Peyer's patch (tissue), 4 donors: ENCODE results near the gene ABL1. TPM values are rescaled to one million over a fixed set of nuclear protein-coding genes. Genes with fewer than 3 reads are reported as not detected.

Experiments
- DNase-seq, 3 donors: peaks; one replicate each; pipeline ENCODE4 v3.0.0-alpha.2; 2017 to 2019
- H3K27ac ChIP-seq, 4 donors: fragments of 200-600 bp; sonication (generic); one replicate each; pipeline ENCODE4 v1.5.1; 2016 to 2019
- H3K27me3 ChIP-seq, 2 donors: fragments of 200-600 bp; sonication (generic); one replicate each; pipeline ENCODE4 v1.5.1; 2019
- H3K36me3 ChIP-seq, 3 donors: fragments of 200-600 bp; sonication (generic); one replicate each; pipeline ENCODE4 v1.5.1; 2016 to 2019
- H3K4me1 ChIP-seq, 4 donors: fragments of 200-600 bp; sonication (generic); one replicate each; pipeline ENCODE4 v1.5.1; 2016 to 2019
- H3K4me3 ChIP-seq, 4 donors: fragments of 200-600 bp; sonication (generic); 1 replicate in 3 of 4; 2 replicates in 1 of 4; pipeline ENCODE4 v1.5.1; 2016 to 2019; ENCODE audit warnings: mild to moderate bottlenecking in 1 of 4
- H3K9me3 ChIP-seq, 4 donors: fragments of 200-600 bp; sonication (generic); one replicate each; pipeline ENCODE4 v1.5.1; 2016 to 2019; ENCODE audit warnings: mild to moderate bottlenecking in 1 of 4
- CTCF ChIP-seq, 6 experiments: fragments of 450-650 bp in 4 of 6; fragments of 200-600 bp in 2 of 6; sonication (generic) in 1 of 6; IDR thresholded peaks; one replicate each; pipeline ENCODE4 v1.5.1; 2017 to 2019; ENCODE audit warnings: antibody characterized with exemption in 6 of 6, mild to moderate bottlenecking in 3 of 6, moderate library complexity in 1 of 6
- POLR2A ChIP-seq, 2 donors: fragments of 450-650 bp; IDR thresholded peaks; one replicate each; pipeline ENCODE4 v1.5.1; 2017; ENCODE audit warnings: antibody characterized with exemption in 2 of 2, mild to moderate bottlenecking in 2 of 2, moderate library complexity in 2 of 2
- total RNA-seq, 4 donors: library from RNA; depleted of rRNA; stranded (reverse); fragments of >200 nt; gene quantifications; one replicate each; pipeline ENCODE4 v1.1.0, GENCODE V29; 2016

ABL1 gene
- total RNA-seq, 4 donors from 2014 or later = 43.6 to 85.8 (median 67.4) TPM

- H3K9me3 ChIP-seq = no peaks in the 10 kb centered on the region
- H3K4me1 ChIP-seq = no peaks in the 10 kb centered on the region
- no peaks in the 10 kb centered on the region for H3K27me3 ChIP-seq
- H3K27ac ChIP-seq = no peak overlapping the region
- DNase-seq = no peak
- TF ChIP-seq CTCF (IDR thresholded peaks at IDR 0.05) = no peak
- TF ChIP-seq POLR2A (IDR thresholded peaks at IDR 0.05) = no peak
- no peak overlapping the region for H3K4me3 ChIP-seq
- H3K36me3 ChIP-seq = no peaks in the 10 kb centered on the region
Measured at GRCh38 chr9:130913599-130914416, 78.8 kb downstream of the ABL1 start.

- DNase-seq = no peak
- Histone ChIP-seq H3K36me3 (no peaks in the 10 kb centered on the region), H3K4me3 (no peak overlapping the region), H3K27me3 (no peaks in the 10 kb centered on the region), H3K4me1 (no peaks in the 10 kb centered on the region), H3K27ac (no peak overlapping the region), H3K9me3 (no peaks in the 10 kb centered on the region)
- TF ChIP-seq CTCF (IDR thresholded peaks at IDR 0.05) (no peak), POLR2A (IDR thresholded peaks at IDR 0.05) (no peak)
Measured at GRCh38 chr9:130914417-130915095, 79.5 kb downstream of the ABL1 start.

DNA sequence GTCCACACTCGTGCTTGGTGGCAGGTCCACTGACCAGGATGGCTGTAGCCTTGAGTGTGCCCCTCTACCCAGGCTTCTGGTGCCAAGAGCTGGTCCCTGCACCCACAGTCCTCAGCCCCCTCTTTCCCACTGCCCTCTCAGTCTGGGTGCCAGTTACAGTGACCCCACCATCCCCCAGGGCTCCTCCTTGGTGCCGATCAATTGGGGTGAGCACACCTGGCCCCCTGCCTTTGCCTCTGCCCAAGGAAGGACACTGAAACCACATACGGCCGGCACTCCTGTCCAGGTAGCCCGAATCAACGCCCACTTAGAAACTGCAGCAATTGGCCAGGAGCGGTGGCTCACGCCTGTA, 80.0 kb downstream of the ABL1 start:
- Histone ChIP-seq H3K4me1 (no peaks in the 10 kb centered on the region), H3K4me3 (no peak overlapping the region)
- TF ChIP-seq POLR2A (IDR thresholded peaks at IDR 0.05) = no peak
- no peak for TF ChIP-seq CTCF (IDR thresholded peaks at IDR 0.05)

DNA sequence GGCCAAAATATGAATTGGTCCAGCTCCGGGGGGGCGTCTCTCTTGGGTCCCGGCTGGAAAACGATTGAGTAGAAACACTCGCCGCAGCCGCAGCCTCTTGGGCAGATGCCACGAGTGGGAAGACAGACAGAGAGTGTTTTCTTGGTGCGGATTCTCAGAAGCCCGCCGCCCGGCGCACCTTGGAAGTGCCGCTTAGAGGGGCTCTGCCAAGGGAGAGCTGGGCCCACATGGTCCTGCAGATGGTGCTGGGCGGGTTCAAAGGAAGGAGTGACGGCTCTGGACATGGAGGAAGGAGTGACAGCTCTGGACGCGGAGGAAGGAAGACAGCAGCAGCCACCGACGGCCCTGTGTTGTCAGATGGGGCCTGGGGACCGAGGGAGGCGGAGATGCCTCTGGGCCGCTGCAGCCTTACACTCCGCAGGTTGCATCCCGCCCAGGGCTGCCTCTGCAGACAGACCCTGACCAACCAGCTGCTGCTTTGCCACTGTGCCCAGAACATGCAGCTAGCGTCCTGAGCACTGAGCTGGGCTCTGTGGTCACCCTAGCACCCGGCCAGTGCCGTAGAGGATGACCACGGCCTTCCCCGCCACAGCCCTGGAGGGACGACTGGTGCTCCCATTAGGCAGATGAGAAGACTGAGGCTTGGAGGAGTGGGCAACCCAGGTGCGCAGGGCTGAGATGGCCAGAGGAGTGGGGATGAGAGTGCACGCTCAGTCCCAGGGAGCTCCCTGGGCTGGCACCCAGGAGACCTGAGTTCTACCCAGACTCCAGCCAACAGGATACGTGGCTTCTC, 82.3 kb downstream of the ABL1 start:
- no peak for DNase-seq
- Histone ChIP-seq H3K27ac (no peak overlapping the region), H3K9me3 (no peaks in the 10 kb centered on the region), H3K4me1 (no peaks in the 10 kb centered on the region), H3K4me3 (no peak overlapping the region), H3K27me3 (no peaks in the 10 kb centered on the region), H3K36me3 (no peaks in the 10 kb centered on the region)
- TF ChIP-seq CTCF (IDR thresholded peaks at IDR 0.05) (no peak), POLR2A (IDR thresholded peaks at IDR 0.05) (no peak)

More for the DNA sequence above, 80.0 kb downstream of the ABL1 start:
- H3K27me3 ChIP-seq = no peaks in the 10 kb centered on the region
- DNase-seq = no peak
- no peak overlapping the region for H3K27ac ChIP-seq
- H3K36me3 ChIP-seq = no peaks in the 10 kb centered on the region
- no peaks in the 10 kb centered on the region for H3K9me3 ChIP-seq

DNA sequence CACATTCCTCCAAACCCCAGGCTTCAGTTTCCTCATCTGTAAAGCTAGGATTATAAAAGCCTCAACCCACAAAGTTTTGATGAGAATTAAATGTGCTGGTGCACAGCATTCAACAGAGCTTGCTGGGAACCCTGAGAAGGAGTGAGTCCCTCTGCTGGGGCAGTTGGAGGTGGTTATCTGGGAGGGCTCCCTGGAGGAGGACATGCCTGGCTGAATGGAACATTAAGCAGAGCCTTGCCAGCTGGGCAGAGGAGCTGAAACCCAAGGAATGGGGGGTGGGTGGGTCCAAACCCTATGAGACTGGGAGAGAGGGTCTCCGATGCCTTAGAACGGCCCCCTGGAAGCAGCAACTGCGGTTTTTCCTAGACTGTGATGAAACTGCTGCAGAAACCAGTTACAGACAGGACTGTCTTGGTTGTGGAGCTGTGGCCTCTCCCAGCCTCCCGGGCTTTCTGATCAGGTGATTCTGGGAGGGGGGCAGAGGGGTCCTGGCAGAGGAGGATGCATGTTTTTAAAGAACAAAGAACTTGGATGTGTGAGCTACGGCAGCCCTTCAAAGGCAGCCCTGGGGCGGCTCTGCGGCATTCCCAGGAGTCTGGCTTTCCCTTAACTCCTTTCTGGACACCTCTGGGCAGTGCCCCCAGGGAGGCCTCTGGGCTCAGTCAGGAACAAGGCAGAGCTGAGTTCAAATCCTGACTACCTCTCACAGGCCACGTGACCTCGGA, 83.2 kb downstream of the ABL1 start:
- Histone ChIP-seq H3K27ac (no peak overlapping the region), H3K4me3 (no peak overlapping the region), H3K36me3 (no peaks in the 10 kb centered on the region), H3K27me3 (no peaks in the 10 kb centered on the region), H3K4me1 (no peaks in the 10 kb centered on the region), H3K9me3 (no peaks in the 10 kb centered on the region)
- TF ChIP-seq CTCF (IDR thresholded peaks at IDR 0.05) = no peak
- TF ChIP-seq POLR2A (IDR thresholded peaks at IDR 0.05) = no peak
- DNase-seq = no peak
